ENCODE results near the gene UTF1. TPM values are rescaled to one million over a fixed set of nuclear protein-coding genes. Genes with fewer than 3 reads are reported as not detected.
"Not testable (repeated sequence)": the region's sequence is repeated elsewhere in the genome, so short reads cannot be mapped to it uniquely, and the experiment has no call there.

The UTF1 gene
- total RNA-seq, 1 donor from 2014 or later, result not detected

- H3K9me3 Mint-ChIP-seq, result no peaks in the 10 kb centered on the region
- H3K4me3 Mint-ChIP-seq, result no peak overlapping the region
- no peaks in the 10 kb centered on the region for H3K4me1 Mint-ChIP-seq
- peaks cover 56% of the 10 kb centered on the region for H3K27me3 Mint-ChIP-seq (ENCODE audit: low read depth)
- no peaks in the 10 kb centered on the region for H3K36me3 Mint-ChIP-seq (ENCODE audit: low read depth)
- no peak overlapping the region for H3K27ac Mint-ChIP-seq (ENCODE audit: unreplicated experiment)
- no peak for TF ChIP-seq CTCF (conservative IDR thresholded peaks at IDR 0.05)
- DNase-seq (ENCODE audit: low read depth, low spot score), result no peak
Observed at GRCh38 chr10:133221331-133221730, 8.7 kb upstream of the UTF1 start.

- H3K27ac Mint-ChIP-seq (ENCODE audit: unreplicated experiment); H3K9me3 Mint-ChIP-seq; H3K36me3 Mint-ChIP-seq (ENCODE audit: low read depth); DNase-seq (ENCODE audit: low read depth, low spot score); H3K4me1 Mint-ChIP-seq; H3K4me3 Mint-ChIP-seq: not testable (repeated sequence)
- H3K27me3 Mint-ChIP-seq (ENCODE audit: low read depth), result peaks cover 57% of the 10 kb centered on the region
Observed at GRCh38 chr10:133221756-133222155, 8.3 kb upstream of the UTF1 start.

- no peak overlapping the region for H3K4me3 Mint-ChIP-seq
- no peaks in the 10 kb centered on the region for H3K9me3 Mint-ChIP-seq
- peaks cover 1% of the 10 kb centered on the region for H3K36me3 Mint-ChIP-seq (ENCODE audit: low read depth)
- DNase-seq (ENCODE audit: low read depth, low spot score), result no peak
- no peak for TF ChIP-seq CTCF (conservative IDR thresholded peaks at IDR 0.05)
- peaks cover 1% of the 10 kb centered on the region for H3K4me1 Mint-ChIP-seq
- peaks cover 70% of the 10 kb centered on the region for H3K27me3 Mint-ChIP-seq (ENCODE audit: low read depth)
- H3K27ac Mint-ChIP-seq (ENCODE audit: unreplicated experiment), result no peak overlapping the region
Observed at GRCh38 chr10:133224076-133224475, 5.9 kb upstream of the UTF1 start.

- Mint-ChIP-seq H3K4me3 (no peak overlapping the region), H3K27ac (ENCODE audit: unreplicated experiment) (no peak overlapping the region), H3K4me1 (peaks cover 5% of the 10 kb centered on the region), H3K36me3 (ENCODE audit: low read depth) (peaks cover 3% of the 10 kb centered on the region), H3K9me3 (no peaks in the 10 kb centered on the region), H3K27me3 (ENCODE audit: low read depth) (peaks cover 70% of the 10 kb centered on the region)
- DNase-seq (ENCODE audit: low read depth, low spot score), result no peak
- no peak for TF ChIP-seq CTCF (conservative IDR thresholded peaks at IDR 0.05)
Observed at GRCh38 chr10:133224756-133225372, 5.2 kb upstream of the UTF1 start.

GRCh38 chr10:133225707-133226191 lies 4.3 kb upstream of the UTF1 start:
- Mint-ChIP-seq H3K4me1 (peaks cover 5% of the 10 kb centered on the region), H3K9me3 (no peaks in the 10 kb centered on the region), H3K36me3 (ENCODE audit: low read depth) (peaks cover 3% of the 10 kb centered on the region), H3K27ac (ENCODE audit: unreplicated experiment) (no peak overlapping the region), H3K27me3 (ENCODE audit: low read depth) (peaks cover 71% of the 10 kb centered on the region), H3K4me3 (no peak overlapping the region)
- no peak for TF ChIP-seq CTCF (conservative IDR thresholded peaks at IDR 0.05)
- DNase-seq (ENCODE audit: low read depth, low spot score), result no peak

- Mint-ChIP-seq H3K4me3 (no peak overlapping the region), H3K27ac (ENCODE audit: unreplicated experiment) (no peak overlapping the region), H3K36me3 (ENCODE audit: low read depth) (peaks cover 3% of the 10 kb centered on the region), H3K27me3 (ENCODE audit: low read depth) (peaks cover 69% of the 10 kb centered on the region), H3K9me3 (no peaks in the 10 kb centered on the region), H3K4me1 (peaks cover 7% of the 10 kb centered on the region)
- no peak for DNase-seq (ENCODE audit: low read depth, low spot score)
- no peak for TF ChIP-seq CTCF (conservative IDR thresholded peaks at IDR 0.05)
Observed at GRCh38 chr10:133226251-133226808, 3.7 kb upstream of the UTF1 start.

Data from neural crest cell (in vitro differentiated cells).